ENCODE measurements around the gene NKAIN4. TPM values are rescaled to one million over a fixed set of nuclear protein-coding genes. Genes with fewer than 3 reads are reported as not detected.

NKAIN4 gene
- polyA plus RNA-seq, 1 donor (not counting 4 experiments of a cell fraction or from before 2014, with no cell fraction given) = not detected

- no peaks in the 10 kb centered on the region for H3K9me1 ChIP-seq (ENCODE audit: control insufficient read depth, extremely low read depth, insufficient read depth, low read length)
- no peaks in the 10 kb centered on the region for H4K20me1 ChIP-seq (ENCODE audit: control insufficient read depth, extremely low read depth, insufficient read depth, low read length)
- no peak overlapping the region for H3K27ac ChIP-seq (ENCODE audit: control insufficient read depth, insufficient read depth, low read length)
- dilution Hi-C loops (cut with MboI; ENCODE audit: extremely low pct_ligation_motif_present, low sequenced_read_pairs) = no loop called here
- FAIRE-seq (no peak), DNase-seq (ENCODE audit: low read depth, low spot score) (no peak)
- H2AFZ ChIP-seq (ENCODE audit: control insufficient read depth, low read length) = no peak overlapping the region
- no peaks in the 10 kb centered on the region for H3K4me1 ChIP-seq (ENCODE audit: control insufficient read depth, extremely low read depth, insufficient read depth, low read length)
- no peak overlapping the region for H3K9ac ChIP-seq (ENCODE audit: control insufficient read depth, extremely low read depth, insufficient read depth, low read length)
- no peaks in the 10 kb centered on the region for H3K79me2 ChIP-seq (ENCODE audit: control insufficient read depth, insufficient read depth, low read length)
- no peaks in the 10 kb centered on the region for H3K9me3 ChIP-seq (ENCODE audit: control insufficient read depth, low read depth, low read length)
- H3K4me3 ChIP-seq (ENCODE audit: control insufficient read depth in 2 of 3, extremely low read depth in 1 of 3, insufficient read depth in 2 of 3, low read depth in 1 of 3, low read length in 3 of 3) = no peak overlapping the region
- no peaks in the 10 kb centered on the region for H3K36me3 ChIP-seq (ENCODE audit: control insufficient read depth in 2 of 2, extremely low read depth in 1 of 2, insufficient read depth in 2 of 2, low read length in 2 of 2)
- no peak overlapping the region for H3K4me2 ChIP-seq (ENCODE audit: control insufficient read depth, extremely low read depth, insufficient read depth, low read depth, low read length)
- TF ChIP-seq EZH2 (IDR thresholded peaks at IDR 0.05; ENCODE audit: low read length) (no peak), CTCF (optimal IDR thresholded peaks at IDR 0.05 in 1 of 3, IDR thresholded peaks at IDR 0.05 in 1 of 3, conservative IDR thresholded peaks at IDR 0.05 in 1 of 3; ENCODE audit: extremely low read depth in 1 of 3, insufficient read depth in 2 of 3, low read length in 3 of 3) (no peak)
- peaks cover 6% of the 10 kb centered on the region for H3K27me3 ChIP-seq (ENCODE audit: control insufficient read depth, extremely low read depth, insufficient read depth, low read length)
Observed at GRCh38 chr20:63301671-63302070, 47.4 kb upstream of the NKAIN4 start.

GRCh38 chr20:63298731-63299312 is 44.6 kb upstream of the NKAIN4 start:
- Histone ChIP-seq H3K4me3 (ENCODE audit: control insufficient read depth in 2 of 3, extremely low read depth in 1 of 3, insufficient read depth in 2 of 3, low read depth in 1 of 3, low read length in 3 of 3) (no peak overlapping the region), H3K27me3 (ENCODE audit: control insufficient read depth, extremely low read depth, insufficient read depth, low read length) (peaks cover 31% of the 10 kb centered on the region)

More at GRCh38 chr20:63298731-63299312, 44.6 kb upstream of the NKAIN4 start:
- no peak for TF ChIP-seq CTCF (optimal IDR thresholded peaks at IDR 0.05 in 1 of 3, IDR thresholded peaks at IDR 0.05 in 1 of 3, conservative IDR thresholded peaks at IDR 0.05 in 1 of 3; ENCODE audit: extremely low read depth in 1 of 3, insufficient read depth in 2 of 3, low read length in 3 of 3)
- no peak for TF ChIP-seq EZH2 (IDR thresholded peaks at IDR 0.05; ENCODE audit: low read length)
- FAIRE-seq (no peak), DNase-seq (ENCODE audit: low read depth, low spot score) (no peak)
- H4K20me1 ChIP-seq (ENCODE audit: control insufficient read depth, extremely low read depth, insufficient read depth, low read length) = no peaks in the 10 kb centered on the region
- no peaks in the 10 kb centered on the region for H3K4me1 ChIP-seq (ENCODE audit: control insufficient read depth, extremely low read depth, insufficient read depth, low read length)
- no peaks in the 10 kb centered on the region for H3K79me2 ChIP-seq (ENCODE audit: control insufficient read depth, insufficient read depth, low read length)
- no peak overlapping the region for H2AFZ ChIP-seq (ENCODE audit: control insufficient read depth, low read length)
- H3K9me1 ChIP-seq (ENCODE audit: control insufficient read depth, extremely low read depth, insufficient read depth, low read length) = no peaks in the 10 kb centered on the region
- H3K36me3 ChIP-seq (ENCODE audit: control insufficient read depth in 2 of 2, extremely low read depth in 1 of 2, insufficient read depth in 2 of 2, low read length in 2 of 2) = no peaks in the 10 kb centered on the region
- H3K9me3 ChIP-seq (ENCODE audit: control insufficient read depth, low read depth, low read length) = no peaks in the 10 kb centered on the region
- no peak overlapping the region for H3K4me2 ChIP-seq (ENCODE audit: control insufficient read depth, extremely low read depth, insufficient read depth, low read depth, low read length)
- dilution Hi-C loops (cut with MboI; ENCODE audit: extremely low pct_ligation_motif_present, low sequenced_read_pairs) = no loop called here
- H3K9ac ChIP-seq (ENCODE audit: control insufficient read depth, extremely low read depth, insufficient read depth, low read length) = no peak overlapping the region
- no peak overlapping the region for H3K27ac ChIP-seq (ENCODE audit: control insufficient read depth, insufficient read depth, low read length)

Measured in keratinocyte (primary cell).